CD4-positive, CD25-positive, alpha-beta regulatory T cell (primary cell): ENCODE data around the gene MCC. TPM values are rescaled to one million over a fixed set of nuclear protein-coding genes. Genes with fewer than 3 reads are reported as not detected.
A peak's percentile ranks its signal among the peaks of the same experiment; 100 is the strongest.

Source experiments
- ATAC-seq, 2 donors: fragments of 150-1000 bp; cut with Tn5 transposase; one replicate each; pipeline ENCODE4 v1.10.0; 2021; ENCODE audit warnings: low read depth in 2 of 2, moderate number of reproducible peaks in 2 of 2, moderate library complexity in 1 of 2
- DNase-seq, 3 donors: peaks; one replicate each; pipeline versions ENCODE4 v3.0.0 to v3.0.0-alpha.2; 2012 to 2022; ENCODE audit warnings: mixed read lengths in 1 of 3
- H3K27ac ChIP-seq: one replicate; pipeline ENCODE4 v1.7.0; 2013; ENCODE audit warnings: mild to moderate bottlenecking, low read length; ENCODE audit not compliant: insufficient read depth, poor library complexity, severe bottlenecking
- H3K27me3 ChIP-seq: one replicate; pipeline ENCODE4 v1.7.0; 2013; ENCODE audit warnings: low read length; ENCODE audit not compliant: control insufficient read depth, insufficient read depth
- H3K36me3 ChIP-seq: one replicate; pipeline ENCODE4 v1.7.0; 2013; ENCODE audit warnings: mild to moderate bottlenecking, low read length, moderate library complexity; ENCODE audit not compliant: control insufficient read depth, insufficient read depth
- H3K4me1 ChIP-seq: 2 replicates; pipeline ENCODE4 v1.7.0; 2013; ENCODE audit warnings: mild to moderate bottlenecking, low read length; ENCODE audit not compliant: insufficient read depth, control insufficient read depth, poor library complexity, severe bottlenecking
- H3K4me3 ChIP-seq: one replicate; pipeline ENCODE4 v1.7.0; 2013; ENCODE audit warnings: low read depth, mild to moderate bottlenecking, low read length, moderate library complexity
- H3K9me3 ChIP-seq, 2 experiments: 1 replicate in 1 of 2; 2 replicates in 1 of 2; pipeline ENCODE4 v1.7.0; 2013; ENCODE audit warnings: low read length in 2 of 2, mild to moderate bottlenecking in 1 of 2, moderate library complexity in 1 of 2; ENCODE audit not compliant: control insufficient read depth in 2 of 2
- H3K27ac Mint-ChIP-seq, 3 donors: one replicate each; pipeline ENCODE4 v1.8.0; 2020 to 2022; ENCODE audit warnings: mild to moderate bottlenecking in 3 of 3, mixed read lengths in 3 of 3, moderate library complexity in 2 of 3
- H3K27me3 Mint-ChIP-seq: one replicate; pipeline ENCODE4 v1.8.0; 2022; ENCODE audit warnings: mild to moderate bottlenecking, mixed read lengths
- H3K36me3 Mint-ChIP-seq: one replicate; pipeline ENCODE4 v1.8.0; 2020; ENCODE audit warnings: mixed read lengths
- H3K4me1 Mint-ChIP-seq, 4 donors: one replicate each; pipeline ENCODE4 v1.8.0; 2020 to 2022; ENCODE audit warnings: mixed read lengths in 4 of 4, mild to moderate bottlenecking in 1 of 4
- H3K4me3 Mint-ChIP-seq, 4 donors: one replicate each; pipeline ENCODE4 v1.8.0; 2020 to 2022; ENCODE audit warnings: mild to moderate bottlenecking in 4 of 4, mixed read lengths in 4 of 4, moderate library complexity in 3 of 4
- H3K9me3 Mint-ChIP-seq, 7 donors: one replicate each; pipeline ENCODE4 v1.8.0; 2020 to 2022; ENCODE audit warnings: mixed read lengths in 7 of 7, mild to moderate bottlenecking in 3 of 7, moderate library complexity in 2 of 7
- polyA plus RNA-seq, 4 donors: library from polyadenylated mRNA; unstranded; fragments of 300-500 nt; fragmentation: Illumina TruSeq; gene quantifications; one replicate each; pipeline ENCODE4 v1.2.3, GENCODE V29; 2021
- total RNA-seq: library from RNA; stranded (reverse); gene quantifications from one replicate; pipeline ENCODE4 v1.2.3, GENCODE V29; 2022

MCC gene
- total and polyA plus RNA-seq, 5 donors from 2014 or later = 0.47 to 11.1 (median 3.4) TPM

DNA sequence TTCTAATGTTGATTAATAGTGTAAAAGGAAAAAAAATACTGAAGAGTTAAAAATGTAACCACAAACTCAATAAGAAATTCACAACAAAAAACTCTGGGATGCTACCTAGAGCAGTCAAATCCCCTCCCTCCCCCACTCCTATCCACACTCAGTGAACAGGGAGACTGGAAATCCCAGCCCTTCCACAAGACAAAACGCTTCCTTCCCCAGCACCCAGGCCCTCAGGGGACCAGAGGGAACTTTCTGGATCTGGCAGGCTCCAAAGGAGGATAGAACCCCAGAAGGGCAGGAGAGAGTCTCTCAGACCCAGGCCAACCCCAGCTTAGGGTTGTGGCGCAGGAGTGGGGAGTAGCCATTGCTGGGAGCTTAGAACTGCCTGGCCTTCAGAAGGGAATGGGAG lies 456.7 kb downstream of the MCC start:
- no peak for ATAC-seq
- H3K27me3 Mint-ChIP-seq = no peaks in the 10 kb centered on the region
- no peak for DNase-seq
- no peak overlapping the region for H3K4me3 Mint-ChIP-seq
- H3K36me3 Mint-ChIP-seq = peaks cover 20% of the 10 kb centered on the region
- Histone ChIP-seq H3K9me3 (no peaks in the 10 kb centered on the region), H3K27me3 (no peaks in the 10 kb centered on the region), H3K4me3 (no peak overlapping the region), H3K27ac (no peak overlapping the region), H3K4me1 (peaks cover 4% of the 10 kb centered on the region), H3K36me3 (peaks cover 17% of the 10 kb centered on the region)
- H3K9me3 Mint-ChIP-seq = peaks cover 0 to 1% (median 0%) of the 10 kb centered on the region in 7 donors
- peak overlapping the region in 2 of 3 donors; percentile 71 to 93 for H3K27ac Mint-ChIP-seq
- H3K4me1 Mint-ChIP-seq = peaks cover 5 to 15% (median 13%) of the 10 kb centered on the region in 4 donors

- Mint-ChIP-seq H3K9me3 (peaks cover 0 to 1% (median 0%) of the 10 kb centered on the region in 7 donors), H3K4me3 (no peak overlapping the region), H3K27me3 (no peaks in the 10 kb centered on the region), H3K36me3 (peaks cover 22% of the 10 kb centered on the region), H3K27ac (no peak overlapping the region), H3K4me1 (peaks cover 5 to 16% (median 13%) of the 10 kb centered on the region in 4 donors)
- DNase-seq (no peak), ATAC-seq (no peak)
- H3K4me3 ChIP-seq = no peak overlapping the region
- no peaks in the 10 kb centered on the region for H3K9me3 ChIP-seq
- peaks cover 19% of the 10 kb centered on the region for H3K36me3 ChIP-seq
- H3K4me1 ChIP-seq = peaks cover 4% of the 10 kb centered on the region
- H3K27me3 ChIP-seq = no peaks in the 10 kb centered on the region
- no peak overlapping the region for H3K27ac ChIP-seq
These were observed 457.1 kb downstream of the MCC start for GRCh38 chr5:113031104-113031503.

DNA sequence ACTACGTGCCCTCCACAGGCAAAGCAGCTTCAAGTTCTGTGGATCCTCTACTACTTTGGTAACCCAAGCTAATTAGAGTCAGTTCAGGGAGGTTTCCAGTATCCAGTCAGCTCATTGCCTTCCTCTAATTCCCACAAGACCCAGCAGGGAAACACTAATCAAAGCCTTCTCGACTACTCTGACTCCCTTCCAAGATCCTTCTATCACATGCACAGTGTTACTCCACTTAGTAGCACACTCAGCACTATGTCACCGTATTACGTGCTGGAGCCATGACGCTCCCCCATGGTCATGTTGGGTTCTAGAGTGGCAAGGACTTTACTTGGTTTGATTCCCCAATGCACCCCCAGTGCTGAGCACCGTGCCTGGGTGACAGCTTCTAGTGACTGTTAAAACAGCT lies 458.6 kb downstream of the MCC start:
- ATAC-seq = no peak
- Histone ChIP-seq H3K4me1 (peaks cover 4% of the 10 kb centered on the region), H3K4me3 (no peak overlapping the region), H3K9me3 (no peaks in the 10 kb centered on the region), H3K36me3 (peaks cover 19% of the 10 kb centered on the region), H3K27ac (no peak overlapping the region), H3K27me3 (no peaks in the 10 kb centered on the region)
- peaks cover 5 to 21% (median 13%) of the 10 kb centered on the region in 4 donors for H3K4me1 Mint-ChIP-seq
- peaks cover 29% of the 10 kb centered on the region for H3K36me3 Mint-ChIP-seq
- no peak overlapping the region for H3K4me3 Mint-ChIP-seq
- peaks cover 0 to 1% (median 0%) of the 10 kb centered on the region in 7 donors for H3K9me3 Mint-ChIP-seq
- peak overlapping the region in 2 of 3 donors; percentile 55 to 65 for H3K27ac Mint-ChIP-seq
- no peak for DNase-seq
- no peaks in the 10 kb centered on the region for H3K27me3 Mint-ChIP-seq

GRCh38 chr5:113027431-113027830 lies 460.8 kb downstream of the MCC start:
- DNase-seq (no peak), ATAC-seq (no peak)
- Histone ChIP-seq H3K9me3 (no peaks in the 10 kb centered on the region), H3K4me3 (no peak overlapping the region), H3K4me1 (peaks cover 17% of the 10 kb centered on the region), H3K36me3 (peaks cover 22% of the 10 kb centered on the region), H3K27me3 (no peaks in the 10 kb centered on the region), H3K27ac (no peak overlapping the region)
- H3K9me3 Mint-ChIP-seq = peaks cover 0 to 1% (median 0%) of the 10 kb centered on the region in 7 donors
- peak overlapping the region in 2 of 3 donors; percentile 49 to 59 for H3K27ac Mint-ChIP-seq
- H3K27me3 Mint-ChIP-seq = no peaks in the 10 kb centered on the region
- H3K4me1 Mint-ChIP-seq = peaks cover 6 to 31% (median 26%) of the 10 kb centered on the region in 4 donors
- H3K4me3 Mint-ChIP-seq = no peak overlapping the region
- peaks cover 29% of the 10 kb centered on the region for H3K36me3 Mint-ChIP-seq

GRCh38 chr5:113027015-113027414 lies 461.2 kb downstream of the MCC start:
- Mint-ChIP-seq H3K27me3 (no peaks in the 10 kb centered on the region), H3K4me3 (no peak overlapping the region), H3K36me3 (peaks cover 29% of the 10 kb centered on the region), H3K27ac (peak overlapping the region in 2 of 3 donors; percentile 49 to 59), H3K9me3 (peaks cover 0 to 1% (median 0%) of the 10 kb centered on the region in 7 donors), H3K4me1 (peaks cover 6 to 35% (median 29%) of the 10 kb centered on the region in 4 donors)
- no peaks in the 10 kb centered on the region for H3K9me3 ChIP-seq
- H3K4me1 ChIP-seq = peaks cover 17% of the 10 kb centered on the region
- H3K27ac ChIP-seq = no peak overlapping the region
- no peak overlapping the region for H3K4me3 ChIP-seq
- ATAC-seq (no peak), DNase-seq (no peak)
- H3K36me3 ChIP-seq = peaks cover 22% of the 10 kb centered on the region
- no peaks in the 10 kb centered on the region for H3K27me3 ChIP-seq

- H3K4me1 ChIP-seq = peaks cover 24% of the 10 kb centered on the region
- H3K9me3 Mint-ChIP-seq = peaks cover 0 to 1% (median 0%) of the 10 kb centered on the region in 7 donors
- ATAC-seq (no peak), DNase-seq (no peak)
- peaks cover 29% of the 10 kb centered on the region for H3K36me3 Mint-ChIP-seq
- peaks cover 22% of the 10 kb centered on the region for H3K36me3 ChIP-seq
- no peak overlapping the region for H3K4me3 Mint-ChIP-seq
- peak overlapping the region in 2 of 3 donors; percentile 49 to 56 for H3K27ac Mint-ChIP-seq
- H3K9me3 ChIP-seq = no peaks in the 10 kb centered on the region
- no peak overlapping the region for H3K4me3 ChIP-seq
- no peaks in the 10 kb centered on the region for H3K27me3 Mint-ChIP-seq
- H3K4me1 Mint-ChIP-seq = peaks cover 6 to 43% (median 35%) of the 10 kb centered on the region in 4 donors
- no peak overlapping the region for H3K27ac ChIP-seq
- H3K27me3 ChIP-seq = no peaks in the 10 kb centered on the region
These were observed 462.0 kb downstream of the MCC start for GRCh38 chr5:113026211-113026610.

GRCh38 chr5:113025596-113025995 lies 462.7 kb downstream of the MCC start:
- H3K9me3 Mint-ChIP-seq = peaks cover 0 to 2% (median 0%) of the 10 kb centered on the region in 7 donors
- Histone ChIP-seq H3K4me3 (no peak overlapping the region), H3K27ac (no peak overlapping the region), H3K36me3 (peaks cover 22% of the 10 kb centered on the region), H3K27me3 (no peaks in the 10 kb centered on the region), H3K9me3 (no peaks in the 10 kb centered on the region), H3K4me1 (peaks cover 30% of the 10 kb centered on the region)
- H3K27me3 Mint-ChIP-seq = peaks cover 5% of the 10 kb centered on the region
- ATAC-seq (no peak), DNase-seq (no peak)
- H3K4me1 Mint-ChIP-seq = peaks cover 10 to 49% (median 39%) of the 10 kb centered on the region in 4 donors
- no peak overlapping the region for H3K4me3 Mint-ChIP-seq
- peak overlapping the region; percentile 49 to 91 (median 71) for H3K27ac Mint-ChIP-seq
- H3K36me3 Mint-ChIP-seq = peaks cover 32% of the 10 kb centered on the region

DNA sequence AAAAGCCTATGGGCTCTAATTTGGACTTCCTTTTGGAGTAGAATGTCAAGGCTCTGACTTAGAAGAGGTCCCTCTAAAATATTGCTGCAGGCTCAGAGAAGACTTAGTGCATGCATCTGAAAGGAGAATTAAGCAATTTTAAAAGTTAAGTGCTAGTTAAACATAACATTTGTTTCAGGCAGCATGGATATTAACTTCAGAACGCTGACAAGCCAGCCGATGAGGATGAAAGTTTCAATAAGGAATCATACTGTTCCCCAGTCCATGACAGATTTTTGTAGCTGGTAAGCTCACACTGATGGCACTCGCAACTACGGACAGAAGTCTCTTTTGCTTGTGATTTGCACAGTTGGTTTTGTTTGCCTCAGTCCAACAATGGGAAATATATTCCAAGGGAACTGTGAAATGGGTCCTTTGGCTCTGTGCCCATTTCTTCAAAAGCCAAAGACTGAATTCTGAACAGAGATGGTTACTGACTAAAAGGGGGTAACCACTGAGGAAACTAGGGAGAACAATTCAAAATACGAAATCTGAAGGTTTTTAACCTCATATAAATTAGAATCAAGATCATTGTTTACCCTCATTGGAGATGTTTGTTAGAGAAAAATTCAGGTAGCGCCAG lies 464.1 kb downstream of the MCC start:
- H3K27ac ChIP-seq = peak overlapping the region; percentile 79
- H3K4me1 Mint-ChIP-seq = peaks cover 16 to 62% (median 49%) of the 10 kb centered on the region in 4 donors

More for the DNA sequence above, 464.1 kb downstream of the MCC start:
- H3K4me3 ChIP-seq = no peak overlapping the region
- H3K4me1 ChIP-seq = peaks cover 43% of the 10 kb centered on the region
- H3K36me3 ChIP-seq = peaks cover 22% of the 10 kb centered on the region
- Mint-ChIP-seq H3K9me3 (peaks cover 0 to 2% (median 0%) of the 10 kb centered on the region in 7 donors), H3K27ac (peak overlapping the region; percentile 90 to 96 (median 94)), H3K27me3 (peaks cover 5% of the 10 kb centered on the region), H3K36me3 (peaks cover 28% of the 10 kb centered on the region), H3K4me3 (no peak overlapping the region)
- no peak for ATAC-seq
- H3K27me3 ChIP-seq = no peaks in the 10 kb centered on the region
- DNase-seq = no peak
- no peaks in the 10 kb centered on the region for H3K9me3 ChIP-seq
